Activated naive CD8-positive, alpha-beta T cell treated with anti-CD3 and anti-CD28 coated beads, Interleukin-2, amount 50 U/mL, for 16 hours (primary cell): ENCODE data around the gene MAGEL2.
"Not testable (repeated sequence)": the region's sequence is repeated elsewhere in the genome, so short reads cannot be mapped to it uniquely, and the experiment has no call there.

ENCODE experiments used
- DNase-seq: peaks from one replicate; pipeline ENCODE4 v3.0.0-alpha.2; 2020; ENCODE audit warnings: low read depth, low spot score

The MAGEL2 gene

GRCh38 chr15:23606226-23606625 lies 41.4 kb downstream of the MAGEL2 start:
- DNase-seq, result no peak

GRCh38 chr15:23602124-23602523 lies 45.5 kb downstream of the MAGEL2 start:
- DNase-seq, result no peak

- no peak for DNase-seq
These were observed 48.6 kb downstream of the MAGEL2 start for GRCh38 chr15:23599053-23599452.

GRCh38 chr15:23597278-23597677 lies 50.4 kb downstream of the MAGEL2 start:
- DNase-seq, result not testable (repeated sequence)

- DNase-seq, result no peak
These were observed 50.9 kb downstream of the MAGEL2 start for GRCh38 chr15:23596736-23597135.

GRCh38 chr15:23595368-23595767 lies 52.3 kb downstream of the MAGEL2 start:
- no peak for DNase-seq

GRCh38 chr15:23594252-23594770 lies 53.4 kb downstream of the MAGEL2 start:
- DNase-seq, result no peak
